HL-60 (cell line): ENCODE results near the gene FOXE3.

Experiments
- DNase-seq, 2 experiments: peaks; one replicate each; pipeline ENCODE4 v3.0.0-alpha.2; 2010 to 2020; ENCODE audit warnings: low read depth in 1 of 2, low spot score in 1 of 2
- H3K27ac ChIP-seq: fragments of 250-450 bp; sonication (Bioruptor Pico); replicated peaks from 2 replicates; pipeline ENCODE4 v1.5.1; 2020; ENCODE audit warnings: mild to moderate bottlenecking, moderate library complexity
- H3K27me3 ChIP-seq: fragments of 250-450 bp; sonication (Bioruptor Pico); 2 replicates; pipeline ENCODE4 v1.5.1; 2021; ENCODE audit warnings: mild to moderate bottlenecking, moderate library complexity; ENCODE audit not compliant: insufficient read depth, poor library complexity, severe bottlenecking
- H3K4me3 ChIP-seq: replicated peaks from 2 replicates; pipeline ENCODE4 v1.5.1; 2011; ENCODE audit warnings: mild to moderate bottlenecking, control low read depth, low read length; ENCODE audit not compliant: insufficient read depth
- GABPA ChIP-seq: IDR thresholded peaks from 2 replicates; pipeline ENCODE4 v1.6.1; 2012; ENCODE audit warnings: low read depth
- POLR2AphosphoS5 ChIP-seq: IDR thresholded peaks from 2 replicates; pipeline ENCODE4 v1.6.1; 2012; ENCODE audit warnings: low read depth
- SPI1 ChIP-seq: IDR thresholded peaks from 2 replicates; pipeline ENCODE4 v1.6.1; 2012; ENCODE audit warnings: low read depth, mild to moderate bottlenecking, borderline replicate concordance
- TF ChIP-seq, protein P1 (sequence below): IDR thresholded peaks from 2 replicates; pipeline ENCODE4 v1.6.1; 2012; ENCODE audit warnings: low read depth; ENCODE audit not compliant: insufficient replicate concordance
- TF ChIP-seq, protein P2 (sequence below): IDR thresholded peaks from one replicate; pipeline ENCODE4 v1.5.1; 2011; ENCODE audit warnings: low read length, control low read depth, inconsistent platforms; ENCODE audit not compliant: insufficient read depth

FOXE3 gene

DNA sequence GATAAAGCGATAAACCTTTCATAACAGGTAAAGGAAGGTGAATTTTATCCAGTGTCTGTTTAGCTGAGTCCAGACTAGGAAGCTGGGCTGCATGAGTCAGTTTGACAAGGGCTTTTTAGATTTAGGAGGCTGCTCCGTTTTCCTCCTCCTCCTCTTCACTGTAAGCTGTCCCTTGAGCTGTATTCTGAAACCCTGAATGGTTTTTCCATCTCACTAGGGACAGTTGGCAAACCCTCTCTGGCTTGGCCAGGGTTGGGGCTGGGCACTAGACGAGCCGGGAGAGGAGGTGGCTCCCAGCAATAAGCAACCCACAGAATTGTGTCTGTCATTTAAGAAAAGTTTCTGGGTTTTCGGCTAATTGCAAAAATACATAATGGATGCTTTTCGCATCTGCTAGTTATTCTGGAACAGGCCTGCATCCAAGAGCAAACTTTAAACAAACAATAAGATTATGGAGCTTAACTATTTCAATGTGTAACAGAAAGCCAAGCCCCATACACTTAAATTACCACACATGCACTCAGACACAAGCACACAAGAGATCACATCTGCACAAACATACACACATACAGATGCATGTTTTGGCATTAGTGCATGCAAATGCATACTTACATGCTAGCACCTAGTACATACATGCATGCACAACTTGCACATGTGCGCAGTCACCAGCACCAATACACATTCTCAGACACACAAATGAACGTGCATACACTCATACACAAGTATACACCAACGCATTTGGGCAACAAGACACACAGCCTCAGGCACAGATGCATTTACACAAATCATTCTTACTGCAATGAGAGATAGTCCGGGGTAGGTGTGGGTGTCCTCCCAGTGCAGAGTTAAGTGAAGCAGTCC is 27.8 kb upstream of the FOXE3 start:
- no peak overlapping the region for H3K4me3 ChIP-seq
- H3K27ac ChIP-seq: no peak overlapping the region
- TF ChIP-seq, protein P1, sequence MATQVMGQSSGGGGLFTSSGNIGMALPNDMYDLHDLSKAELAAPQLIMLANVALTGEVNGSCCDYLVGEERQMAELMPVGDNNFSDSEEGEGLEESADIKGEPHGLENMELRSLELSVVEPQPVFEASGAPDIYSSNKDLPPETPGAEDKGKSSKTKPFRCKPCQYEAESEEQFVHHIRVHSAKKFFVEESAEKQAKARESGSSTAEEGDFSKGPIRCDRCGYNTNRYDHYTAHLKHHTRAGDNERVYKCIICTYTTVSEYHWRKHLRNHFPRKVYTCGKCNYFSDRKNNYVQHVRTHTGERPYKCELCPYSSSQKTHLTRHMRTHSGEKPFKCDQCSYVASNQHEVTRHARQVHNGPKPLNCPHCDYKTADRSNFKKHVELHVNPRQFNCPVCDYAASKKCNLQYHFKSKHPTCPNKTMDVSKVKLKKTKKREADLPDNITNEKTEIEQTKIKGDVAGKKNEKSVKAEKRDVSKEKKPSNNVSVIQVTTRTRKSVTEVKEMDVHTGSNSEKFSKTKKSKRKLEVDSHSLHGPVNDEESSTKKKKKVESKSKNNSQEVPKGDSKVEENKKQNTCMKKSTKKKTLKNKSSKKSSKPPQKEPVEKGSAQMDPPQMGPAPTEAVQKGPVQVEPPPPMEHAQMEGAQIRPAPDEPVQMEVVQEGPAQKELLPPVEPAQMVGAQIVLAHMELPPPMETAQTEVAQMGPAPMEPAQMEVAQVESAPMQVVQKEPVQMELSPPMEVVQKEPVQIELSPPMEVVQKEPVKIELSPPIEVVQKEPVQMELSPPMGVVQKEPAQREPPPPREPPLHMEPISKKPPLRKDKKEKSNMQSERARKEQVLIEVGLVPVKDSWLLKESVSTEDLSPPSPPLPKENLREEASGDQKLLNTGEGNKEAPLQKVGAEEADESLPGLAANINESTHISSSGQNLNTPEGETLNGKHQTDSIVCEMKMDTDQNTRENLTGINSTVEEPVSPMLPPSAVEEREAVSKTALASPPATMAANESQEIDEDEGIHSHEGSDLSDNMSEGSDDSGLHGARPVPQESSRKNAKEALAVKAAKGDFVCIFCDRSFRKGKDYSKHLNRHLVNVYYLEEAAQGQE: no peak
- TF ChIP-seq POLR2AphosphoS5: no peak
- no peak for TF ChIP-seq GABPA
- TF ChIP-seq SPI1: no peak
- TF ChIP-seq, protein P2, sequence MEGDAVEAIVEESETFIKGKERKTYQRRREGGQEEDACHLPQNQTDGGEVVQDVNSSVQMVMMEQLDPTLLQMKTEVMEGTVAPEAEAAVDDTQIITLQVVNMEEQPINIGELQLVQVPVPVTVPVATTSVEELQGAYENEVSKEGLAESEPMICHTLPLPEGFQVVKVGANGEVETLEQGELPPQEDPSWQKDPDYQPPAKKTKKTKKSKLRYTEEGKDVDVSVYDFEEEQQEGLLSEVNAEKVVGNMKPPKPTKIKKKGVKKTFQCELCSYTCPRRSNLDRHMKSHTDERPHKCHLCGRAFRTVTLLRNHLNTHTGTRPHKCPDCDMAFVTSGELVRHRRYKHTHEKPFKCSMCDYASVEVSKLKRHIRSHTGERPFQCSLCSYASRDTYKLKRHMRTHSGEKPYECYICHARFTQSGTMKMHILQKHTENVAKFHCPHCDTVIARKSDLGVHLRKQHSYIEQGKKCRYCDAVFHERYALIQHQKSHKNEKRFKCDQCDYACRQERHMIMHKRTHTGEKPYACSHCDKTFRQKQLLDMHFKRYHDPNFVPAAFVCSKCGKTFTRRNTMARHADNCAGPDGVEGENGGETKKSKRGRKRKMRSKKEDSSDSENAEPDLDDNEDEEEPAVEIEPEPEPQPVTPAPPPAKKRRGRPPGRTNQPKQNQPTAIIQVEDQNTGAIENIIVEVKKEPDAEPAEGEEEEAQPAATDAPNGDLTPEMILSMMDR: no peak
- H3K27me3 ChIP-seq: no peaks in the 10 kb centered on the region
- no peak for DNase-seq

GRCh38 chr1:47388891-47389238 is 27.2 kb upstream of the FOXE3 start:
- Histone ChIP-seq H3K27me3 (no peaks in the 10 kb centered on the region), H3K4me3 (no peak overlapping the region), H3K27ac (no peak overlapping the region)
- TF ChIP-seq SPI1 (no peak), GABPA (no peak), POLR2AphosphoS5 (no peak)
- TF ChIP-seq, protein P1: no peak
- TF ChIP-seq, protein P2: peak; percentile 87
- DNase-seq: peak; percentile 16 to 61

- H3K27me3 ChIP-seq: no peaks in the 10 kb centered on the region
- no peak overlapping the region for H3K27ac ChIP-seq
- TF ChIP-seq GABPA (no peak), SPI1 (no peak), POLR2AphosphoS5 (no peak)
- TF ChIP-seq, protein P1: no peak
- TF ChIP-seq, protein P2: no peak
- no peak overlapping the region for H3K4me3 ChIP-seq
- no peak for DNase-seq
Observed at GRCh38 chr1:47389731-47390130, 26.4 kb upstream of the FOXE3 start.
